HEK293 (cell line): ENCODE results near the gene PAK4.

ENCODE experiments used
- HOXD13 ChIP-seq: sonication (generic); formaldehyde crosslinking; IDR thresholded peaks from 2 replicates; pipeline ENCODE4 v1.8.0; 2022; ENCODE audit warnings: missing genetic modification reagents, borderline replicate concordance
- ZBTB1 ChIP-seq: fragments of 450-650 bp; formaldehyde crosslinking; IDR thresholded peaks from 2 replicates; pipeline ENCODE4 v1.5.1; 2016; ENCODE audit warnings: missing biosample characterization, missing genetic modification characterization
- ZBTB7A ChIP-seq: fragments of 450-650 bp; formaldehyde crosslinking; IDR thresholded peaks from 2 replicates; pipeline ENCODE4 v1.5.1; 2016; ENCODE audit warnings: low read depth, missing biosample characterization, missing genetic modification characterization
- ZNF416 ChIP-seq: fragments of 450-650 bp; formaldehyde crosslinking; IDR thresholded peaks from 2 replicates; pipeline ENCODE4 v1.5.1; 2016; ENCODE audit warnings: missing biosample characterization, missing genetic modification characterization
- ZNF549 ChIP-seq: fragments of 450-650 bp; IDR thresholded peaks from 2 replicates; pipeline ENCODE4 v1.5.1; 2018; ENCODE audit warnings: missing biosample characterization, missing genetic modification characterization, mild to moderate bottlenecking, inconsistent platforms, moderate library complexity
- ZNF776 ChIP-seq: fragments of 450-650 bp; formaldehyde crosslinking; IDR thresholded peaks from 2 replicates; pipeline ENCODE4 v1.5.0; 2017; ENCODE audit warnings: missing biosample characterization, missing genetic modification characterization, borderline replicate concordance
- TF ChIP-seq, protein P1 (sequence below): fragments of 450-650 bp; formaldehyde crosslinking; IDR thresholded peaks from 2 replicates; pipeline ENCODE4 v1.5.1; 2016; ENCODE audit warnings: missing biosample characterization, missing genetic modification characterization
- TF ChIP-seq, protein P2 (sequence below): fragments of 450-650 bp; formaldehyde crosslinking; IDR thresholded peaks from 2 replicates; pipeline ENCODE4 v1.5.1; 2016; ENCODE audit warnings: missing biosample characterization, missing genetic modification characterization
- TF ChIP-seq, protein P3 (sequence below): fragments of 450-650 bp; formaldehyde crosslinking; IDR thresholded peaks from 2 replicates; pipeline ENCODE4 v1.5.1; 2016; ENCODE audit warnings: missing biosample characterization, missing genetic modification characterization, low read depth
- TF ChIP-seq, protein P4 (sequence below): fragments of 450-650 bp; formaldehyde crosslinking; IDR thresholded peaks from 2 replicates; pipeline ENCODE4 v1.5.1; 2016; ENCODE audit warnings: missing biosample characterization, missing genetic modification characterization
- TF ChIP-seq, protein P5 (sequence below): fragments of 450-650 bp; formaldehyde crosslinking; IDR thresholded peaks from 2 replicates; pipeline ENCODE4 v1.5.1; 2016; ENCODE audit warnings: missing biosample characterization, missing genetic modification characterization

DNA sequence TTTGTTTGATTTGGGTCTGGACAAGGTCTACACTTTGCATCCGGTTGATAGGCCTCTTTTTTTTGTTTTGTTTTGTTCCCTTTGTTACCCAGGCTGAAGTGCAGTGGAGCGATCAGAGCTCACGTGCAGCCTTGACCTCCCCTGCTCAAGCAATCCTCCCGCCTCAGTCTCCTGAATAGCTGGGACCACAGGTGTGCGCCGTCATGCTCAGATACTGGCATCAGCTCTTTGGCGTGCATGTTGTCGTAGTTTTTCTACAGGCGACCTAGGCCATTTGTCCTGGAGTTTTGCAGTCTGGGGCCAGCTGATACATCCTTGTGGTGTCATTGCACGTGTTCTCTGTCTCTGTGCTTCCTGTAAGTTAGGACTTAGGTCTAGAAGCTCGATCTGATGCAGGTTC is 16.3 kb downstream of the PAK4 start:
- TF ChIP-seq, protein P1, sequence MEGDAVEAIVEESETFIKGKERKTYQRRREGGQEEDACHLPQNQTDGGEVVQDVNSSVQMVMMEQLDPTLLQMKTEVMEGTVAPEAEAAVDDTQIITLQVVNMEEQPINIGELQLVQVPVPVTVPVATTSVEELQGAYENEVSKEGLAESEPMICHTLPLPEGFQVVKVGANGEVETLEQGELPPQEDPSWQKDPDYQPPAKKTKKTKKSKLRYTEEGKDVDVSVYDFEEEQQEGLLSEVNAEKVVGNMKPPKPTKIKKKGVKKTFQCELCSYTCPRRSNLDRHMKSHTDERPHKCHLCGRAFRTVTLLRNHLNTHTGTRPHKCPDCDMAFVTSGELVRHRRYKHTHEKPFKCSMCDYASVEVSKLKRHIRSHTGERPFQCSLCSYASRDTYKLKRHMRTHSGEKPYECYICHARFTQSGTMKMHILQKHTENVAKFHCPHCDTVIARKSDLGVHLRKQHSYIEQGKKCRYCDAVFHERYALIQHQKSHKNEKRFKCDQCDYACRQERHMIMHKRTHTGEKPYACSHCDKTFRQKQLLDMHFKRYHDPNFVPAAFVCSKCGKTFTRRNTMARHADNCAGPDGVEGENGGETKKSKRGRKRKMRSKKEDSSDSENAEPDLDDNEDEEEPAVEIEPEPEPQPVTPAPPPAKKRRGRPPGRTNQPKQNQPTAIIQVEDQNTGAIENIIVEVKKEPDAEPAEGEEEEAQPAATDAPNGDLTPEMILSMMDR (tag by site-specific recombination): no peak
- TF ChIP-seq, protein P2, sequence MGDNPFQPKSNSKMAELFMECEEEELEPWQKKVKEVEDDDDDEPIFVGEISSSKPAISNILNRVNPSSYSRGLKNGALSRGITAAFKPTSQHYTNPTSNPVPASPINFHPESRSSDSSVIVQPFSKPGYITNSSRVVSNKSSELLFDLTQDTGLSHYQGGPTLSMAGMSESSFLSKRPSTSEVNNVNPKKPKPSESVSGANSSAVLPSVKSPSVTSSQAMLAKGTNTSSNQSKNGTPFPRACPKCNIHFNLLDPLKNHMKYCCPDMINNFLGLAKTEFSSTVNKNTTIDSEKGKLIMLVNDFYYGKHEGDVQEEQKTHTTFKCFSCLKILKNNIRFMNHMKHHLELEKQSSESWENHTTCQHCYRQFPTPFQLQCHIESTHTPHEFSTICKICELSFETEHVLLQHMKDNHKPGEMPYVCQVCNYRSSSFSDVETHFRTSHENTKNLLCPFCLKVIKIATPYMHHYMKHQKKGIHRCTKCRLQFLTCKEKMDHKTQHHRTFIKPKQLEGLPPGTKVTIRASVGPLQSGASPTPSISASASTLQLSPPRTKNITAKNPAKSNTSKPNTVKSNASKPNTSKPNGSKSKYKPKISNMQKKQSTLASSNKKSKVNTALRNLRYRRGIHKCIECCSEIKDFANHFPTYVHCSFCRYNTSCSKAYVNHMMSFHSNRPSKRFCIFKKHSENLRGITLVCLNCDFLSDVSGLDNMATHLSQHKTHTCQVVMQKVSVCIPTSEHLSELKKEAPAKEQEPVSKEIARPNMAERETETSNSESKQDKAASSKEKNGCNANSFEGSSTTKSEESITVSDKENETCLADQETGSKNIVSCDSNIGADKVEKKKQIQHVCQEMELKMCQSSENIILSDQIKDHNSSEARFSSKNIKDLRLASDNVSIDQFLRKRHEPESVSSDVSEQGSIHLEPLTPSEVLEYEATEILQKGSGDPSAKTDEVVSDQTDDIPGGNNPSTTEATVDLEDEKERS (tag by site-specific recombination): no peak
- TF ChIP-seq ZBTB1 (tag by site-specific recombination) (no peak), HOXD13 (CRISPR knock-in tag) (no peak), ZNF416 (tag by site-specific recombination) (no peak), ZNF549 (tag by site-specific recombination) (no peak), ZBTB7A (tag by site-specific recombination) (no peak), ZNF776 (no peak)
- TF ChIP-seq, protein P3, sequence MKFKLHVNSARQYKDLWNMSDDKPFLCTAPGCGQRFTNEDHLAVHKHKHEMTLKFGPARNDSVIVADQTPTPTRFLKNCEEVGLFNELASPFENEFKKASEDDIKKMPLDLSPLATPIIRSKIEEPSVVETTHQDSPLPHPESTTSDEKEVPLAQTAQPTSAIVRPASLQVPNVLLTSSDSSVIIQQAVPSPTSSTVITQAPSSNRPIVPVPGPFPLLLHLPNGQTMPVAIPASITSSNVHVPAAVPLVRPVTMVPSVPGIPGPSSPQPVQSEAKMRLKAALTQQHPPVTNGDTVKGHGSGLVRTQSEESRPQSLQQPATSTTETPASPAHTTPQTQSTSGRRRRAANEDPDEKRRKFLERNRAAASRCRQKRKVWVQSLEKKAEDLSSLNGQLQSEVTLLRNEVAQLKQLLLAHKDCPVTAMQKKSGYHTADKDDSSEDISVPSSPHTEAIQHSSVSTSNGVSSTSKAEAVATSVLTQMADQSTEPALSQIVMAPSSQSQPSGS: no peak
- TF ChIP-seq, protein P4, sequence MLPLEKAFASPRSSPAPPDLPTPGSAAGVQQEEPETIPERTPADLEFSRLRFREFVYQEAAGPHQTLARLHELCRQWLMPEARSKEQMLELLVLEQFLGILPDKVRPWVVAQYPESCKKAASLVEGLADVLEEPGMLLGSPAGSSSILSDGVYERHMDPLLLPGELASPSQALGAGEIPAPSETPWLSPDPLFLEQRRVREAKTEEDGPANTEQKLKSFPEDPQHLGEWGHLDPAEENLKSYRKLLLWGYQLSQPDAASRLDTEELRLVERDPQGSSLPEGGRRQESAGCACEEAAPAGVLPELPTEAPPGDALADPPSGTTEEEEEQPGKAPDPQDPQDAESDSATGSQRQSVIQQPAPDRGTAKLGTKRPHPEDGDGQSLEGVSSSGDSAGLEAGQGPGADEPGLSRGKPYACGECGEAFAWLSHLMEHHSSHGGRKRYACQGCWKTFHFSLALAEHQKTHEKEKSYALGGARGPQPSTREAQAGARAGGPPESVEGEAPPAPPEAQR (tag by site-specific recombination): no peak
- TF ChIP-seq, protein P5, sequence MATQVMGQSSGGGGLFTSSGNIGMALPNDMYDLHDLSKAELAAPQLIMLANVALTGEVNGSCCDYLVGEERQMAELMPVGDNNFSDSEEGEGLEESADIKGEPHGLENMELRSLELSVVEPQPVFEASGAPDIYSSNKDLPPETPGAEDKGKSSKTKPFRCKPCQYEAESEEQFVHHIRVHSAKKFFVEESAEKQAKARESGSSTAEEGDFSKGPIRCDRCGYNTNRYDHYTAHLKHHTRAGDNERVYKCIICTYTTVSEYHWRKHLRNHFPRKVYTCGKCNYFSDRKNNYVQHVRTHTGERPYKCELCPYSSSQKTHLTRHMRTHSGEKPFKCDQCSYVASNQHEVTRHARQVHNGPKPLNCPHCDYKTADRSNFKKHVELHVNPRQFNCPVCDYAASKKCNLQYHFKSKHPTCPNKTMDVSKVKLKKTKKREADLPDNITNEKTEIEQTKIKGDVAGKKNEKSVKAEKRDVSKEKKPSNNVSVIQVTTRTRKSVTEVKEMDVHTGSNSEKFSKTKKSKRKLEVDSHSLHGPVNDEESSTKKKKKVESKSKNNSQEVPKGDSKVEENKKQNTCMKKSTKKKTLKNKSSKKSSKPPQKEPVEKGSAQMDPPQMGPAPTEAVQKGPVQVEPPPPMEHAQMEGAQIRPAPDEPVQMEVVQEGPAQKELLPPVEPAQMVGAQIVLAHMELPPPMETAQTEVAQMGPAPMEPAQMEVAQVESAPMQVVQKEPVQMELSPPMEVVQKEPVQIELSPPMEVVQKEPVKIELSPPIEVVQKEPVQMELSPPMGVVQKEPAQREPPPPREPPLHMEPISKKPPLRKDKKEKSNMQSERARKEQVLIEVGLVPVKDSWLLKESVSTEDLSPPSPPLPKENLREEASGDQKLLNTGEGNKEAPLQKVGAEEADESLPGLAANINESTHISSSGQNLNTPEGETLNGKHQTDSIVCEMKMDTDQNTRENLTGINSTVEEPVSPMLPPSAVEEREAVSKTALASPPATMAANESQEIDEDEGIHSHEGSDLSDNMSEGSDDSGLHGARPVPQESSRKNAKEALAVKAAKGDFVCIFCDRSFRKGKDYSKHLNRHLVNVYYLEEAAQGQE (tag by site-specific recombination): no peak
